ENCODE results near the gene DGAT2.

GRCh38 chr11:75781296-75781695 lies 12.7 kb downstream of the DGAT2 start:
- TF ChIP-seq EZH2phosphoT487 (conservative IDR thresholded peaks at IDR 0.05; ENCODE audit: low read length) (no peak), CTCF (IDR thresholded peaks at IDR 0.05; ENCODE audit: insufficient read depth, low read length, poor library complexity, severe bottlenecking) (no peak)

Data from SU-DHL-6 (cell line).